Left ventricle myocardium inferior (tissue), 1 donor: Measurements from ENCODE around the gene CCDC40. TPM values are rescaled to one million over a fixed set of nuclear protein-coding genes. Genes with fewer than 3 reads are reported as not detected.

Experiments used
- DNase-seq: peaks from one replicate; pipeline ENCODE4 v3.0.0-alpha.2; 2020
- H3K27ac ChIP-seq: fragments of 200-600 bp; replicated peaks from 2 replicates; pipeline ENCODE4 v1.8.0; 2021
- H3K27me3 ChIP-seq: fragments of 200-600 bp; 2 replicates; pipeline ENCODE4 v1.8.0; 2021; ENCODE audit warnings: low read depth
- H3K36me3 ChIP-seq: fragments of 200-600 bp; 2 replicates; pipeline ENCODE4 v1.8.0; 2021
- H3K4me1 ChIP-seq: fragments of 200-600 bp; 2 replicates; pipeline ENCODE4 v1.8.0; 2021
- H3K4me3 ChIP-seq: fragments of 200-600 bp; 2 replicates; pipeline ENCODE4 v1.8.0; 2021; ENCODE audit warnings: mild to moderate bottlenecking, moderate library complexity
- H3K9me3 ChIP-seq: fragments of 200-600 bp; replicated peaks from 2 replicates; pipeline ENCODE4 v1.8.0; 2021
- CTCF ChIP-seq: fragments of 200-600 bp; IDR thresholded peaks from 2 replicates; pipeline ENCODE4 v1.8.0; 2021; ENCODE audit warnings: antibody characterized with exemption, mild to moderate bottlenecking, borderline replicate concordance
- intact Hi-C: fragments of 100-400 bp; cut with micrococcal nuclease; formaldehyde crosslinking; loops from one replicate; pipeline ENCODE4 v1.11.0; 2022
- total RNA-seq: library from RNA; stranded (reverse); fragmentation: NEBNext Ultra II Directional; extraction: Animal tissue kit (Norgen Biotek cat#: 25700); gene quantifications from one replicate; pipeline ENCODE4 v1.2.1, GENCODE V29; 2021
- donor health status: DM: no; HTN: yes; CAD: no; lungs with severe emphysema.

CCDC40 gene
- total RNA-seq, 1 donor from 2014 or later, result 7.7 TPM

DNA sequence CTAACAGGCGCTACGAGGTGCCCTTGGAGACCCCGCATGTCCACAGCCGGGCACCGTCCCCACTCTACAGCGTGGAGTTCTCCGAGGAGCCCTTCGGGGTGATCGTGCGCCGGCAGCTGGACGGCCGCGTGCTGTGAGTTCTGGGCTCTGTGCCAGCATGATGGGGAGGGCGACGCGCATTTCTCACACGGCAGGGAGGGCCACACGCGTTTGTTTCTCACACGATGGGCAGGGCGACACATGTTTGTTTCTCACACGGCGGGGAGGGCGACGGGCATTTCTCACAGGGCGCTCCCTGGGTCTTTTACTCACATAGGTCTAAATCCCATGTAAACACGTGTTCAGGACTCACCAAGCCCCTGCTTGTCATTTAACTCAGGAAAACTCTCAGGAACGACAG, 69.3 kb downstream of the CCDC40 start:
- H3K4me1 ChIP-seq, result peaks cover 17% of the 10 kb centered on the region
- no peak overlapping the region for H3K27ac ChIP-seq
- H3K36me3 ChIP-seq, result peaks cover 7% of the 10 kb centered on the region
- no peak for DNase-seq
- intact Hi-C loops, result no loop called here
- H3K9me3 ChIP-seq, result no peaks in the 10 kb centered on the region
- H3K27me3 ChIP-seq, result no peaks in the 10 kb centered on the region
- no peak overlapping the region for H3K4me3 ChIP-seq
- TF ChIP-seq CTCF, result no peak

GRCh38 chr17:80106176-80106575, 69.7 kb downstream of the CCDC40 start:
- Histone ChIP-seq H3K36me3 (peaks cover 7% of the 10 kb centered on the region), H3K4me3 (no peak overlapping the region), H3K27ac (no peak overlapping the region), H3K9me3 (no peaks in the 10 kb centered on the region), H3K27me3 (no peaks in the 10 kb centered on the region), H3K4me1 (peaks cover 13% of the 10 kb centered on the region)
- intact Hi-C loops, result no loop called here
- DNase-seq, result no peak
- no peak for TF ChIP-seq CTCF

DNA sequence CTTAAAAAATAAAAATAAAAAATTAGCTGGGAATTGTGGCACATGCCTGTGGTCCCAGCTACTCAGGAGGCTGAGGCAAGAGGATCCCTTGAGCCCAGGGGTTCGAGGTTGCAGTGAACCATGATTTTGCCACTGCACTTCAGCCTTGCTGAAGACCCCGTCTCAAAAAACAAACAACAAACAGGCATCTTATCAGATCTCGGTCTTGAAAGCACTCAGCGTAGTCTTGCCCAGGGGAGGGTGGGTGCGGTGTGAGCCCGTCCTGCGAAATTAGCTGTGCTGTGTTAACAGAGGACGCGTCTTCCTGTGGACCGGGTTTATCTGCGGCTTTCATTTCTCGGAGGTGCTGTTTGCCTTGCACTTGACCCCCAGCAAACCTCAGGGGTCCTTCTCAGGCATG, 70.3 kb downstream of the CCDC40 start:
- peaks cover 7% of the 10 kb centered on the region for H3K36me3 ChIP-seq
- no peak for DNase-seq
- no peak overlapping the region for H3K27ac ChIP-seq
- H3K9me3 ChIP-seq, result no peaks in the 10 kb centered on the region
- peaks cover 10% of the 10 kb centered on the region for H3K4me1 ChIP-seq
- no peak overlapping the region for H3K4me3 ChIP-seq
- no peaks in the 10 kb centered on the region for H3K27me3 ChIP-seq
- no peak for TF ChIP-seq CTCF
- intact Hi-C loops, result no loop called here

- peaks cover 4% of the 10 kb centered on the region for H3K4me1 ChIP-seq
- no peak for DNase-seq
- H3K27ac ChIP-seq, result no peak overlapping the region
- H3K9me3 ChIP-seq, result no peaks in the 10 kb centered on the region
- intact Hi-C loops, result no loop called here
- H3K27me3 ChIP-seq, result no peaks in the 10 kb centered on the region
- peaks cover 7% of the 10 kb centered on the region for H3K36me3 ChIP-seq
- H3K4me3 ChIP-seq, result no peak overlapping the region
- TF ChIP-seq CTCF, result no peak
Measured at GRCh38 chr17:80107231-80108021, 71.0 kb downstream of the CCDC40 start.

GRCh38 chr17:80108036-80108971, 71.9 kb downstream of the CCDC40 start:
- peaks cover 7% of the 10 kb centered on the region for H3K36me3 ChIP-seq
- intact Hi-C loops, result no loop called here
- TF ChIP-seq CTCF, result no peak
- DNase-seq, result no peak
- H3K4me1 ChIP-seq, result no peaks in the 10 kb centered on the region
- no peak overlapping the region for H3K27ac ChIP-seq
- H3K27me3 ChIP-seq, result no peaks in the 10 kb centered on the region
- no peak overlapping the region for H3K4me3 ChIP-seq
- H3K9me3 ChIP-seq, result no peaks in the 10 kb centered on the region
